ENCODE data around the gene SLC23A2.

Gene SLC23A2

GRCh38 chr20:4802527-4802926 is 198.8 kb downstream of the SLC23A2 start:
- no peak overlapping the region for H3K4me2 ChIP-seq (ENCODE audit: low read length)
- 0 out of 2 replicates have a peak, but pooled peaks cover under 1% of the 10 kb centered on the region for H3K4me1 ChIP-seq (ENCODE audit: control insufficient read depth, low read length)
- peaks cover 28% of the 10 kb centered on the region for H3K79me2 ChIP-seq (ENCODE audit: control insufficient read depth, low read length)
- H4K20me1 ChIP-seq (ENCODE audit: control insufficient read depth, insufficient read depth, low read depth, low read length), result peaks cover 2% of the 10 kb centered on the region; the same call in 1 of the 2 replicates
- H3F3A ChIP-seq (ENCODE audit: control insufficient read depth, insufficient read depth), result 0 out of 2 replicates have a peak, but pooled peaks cover 3% of the 10 kb centered on the region
- no peaks in the 10 kb centered on the region for H3K9me2 ChIP-seq (replicated peaks; ENCODE audit: control insufficient read depth, low read length)
- peaks cover 73% of the 10 kb centered on the region for H3K36me3 ChIP-seq (ENCODE audit: control insufficient read depth, low read length)
- TF ChIP-seq CTCF (IDR thresholded peaks at IDR 0.05; ENCODE audit: low read depth, low read length, poor library complexity, severe bottlenecking) (no peak), EZH2phosphoT487 (IDR thresholded peaks at IDR 0.05; ENCODE audit: borderline replicate concordance, low read length) (no peak)
- H3K27ac ChIP-seq (ENCODE audit: low read depth, low read length), result no peak overlapping the region
- H3K27me3 ChIP-seq (ENCODE audit: control insufficient read depth, low read length), result no peaks in the 10 kb centered on the region
- no peaks in the 10 kb centered on the region for H3K9me3 ChIP-seq (ENCODE audit: control insufficient read depth, insufficient read depth, low read length)
- no peak overlapping the region for H3K4me3 ChIP-seq (ENCODE audit: low read length)
